GM04503 (cell line): ENCODE results near the gene OR52D1.

Experiments
- DNase-seq: peaks from one replicate; pipeline ENCODE4 v3.0.0-alpha.2; 2012; ENCODE audit warnings: low read depth

The OR52D1 gene

DNA sequence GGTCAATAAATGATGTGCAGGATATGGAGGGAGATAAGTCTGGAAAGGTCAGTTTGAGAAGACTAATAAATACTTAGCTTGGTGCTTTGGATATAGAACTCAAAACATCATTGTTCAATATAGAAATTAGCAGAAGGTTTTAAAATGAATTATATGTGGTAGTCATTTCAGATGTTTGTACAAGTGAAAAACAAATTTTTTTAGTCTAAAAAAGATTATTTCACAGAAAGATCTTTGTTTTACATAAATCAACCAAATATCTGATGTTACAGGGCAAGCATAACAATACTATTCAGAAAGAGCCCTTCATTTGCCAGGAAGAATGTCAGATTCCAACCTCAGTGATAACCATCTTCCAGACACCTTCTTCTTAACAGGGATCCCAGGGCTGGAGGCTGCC is at the start of gene OR52D1:
Gene OR52D1 (plus strand): TSS at position 301 of the 400 bp plus-strand sequence. CDS start 22 bp downstream, at position 323.
- DNase-seq: no peak

DNA sequence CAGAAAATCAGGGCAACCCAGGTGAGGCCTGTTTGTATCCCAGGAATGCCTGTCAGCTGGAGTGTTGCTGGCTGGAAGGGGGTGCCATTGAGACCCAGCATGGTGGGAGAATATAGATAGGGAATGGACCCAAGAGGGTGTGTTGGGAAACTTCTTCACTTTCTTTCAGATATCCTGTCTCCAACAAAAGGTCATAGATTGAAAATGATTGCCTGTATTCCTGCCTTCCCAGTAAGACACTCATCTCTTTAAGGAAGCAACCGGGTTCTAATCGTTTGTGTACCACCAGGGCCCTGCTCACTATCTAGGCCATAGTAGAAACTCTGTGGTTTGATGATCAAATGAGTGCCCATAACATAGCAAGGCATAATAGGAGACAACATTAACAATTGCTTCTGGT is 47.1 kb upstream of the OR52D1 start, which contains the start of gene OR51I1:
Gene OR51I1 (minus strand): TSS at position 101 of the 400 bp plus-strand sequence. CDS start 0 bp downstream, at position 101.
- no peak for DNase-seq

DNA sequence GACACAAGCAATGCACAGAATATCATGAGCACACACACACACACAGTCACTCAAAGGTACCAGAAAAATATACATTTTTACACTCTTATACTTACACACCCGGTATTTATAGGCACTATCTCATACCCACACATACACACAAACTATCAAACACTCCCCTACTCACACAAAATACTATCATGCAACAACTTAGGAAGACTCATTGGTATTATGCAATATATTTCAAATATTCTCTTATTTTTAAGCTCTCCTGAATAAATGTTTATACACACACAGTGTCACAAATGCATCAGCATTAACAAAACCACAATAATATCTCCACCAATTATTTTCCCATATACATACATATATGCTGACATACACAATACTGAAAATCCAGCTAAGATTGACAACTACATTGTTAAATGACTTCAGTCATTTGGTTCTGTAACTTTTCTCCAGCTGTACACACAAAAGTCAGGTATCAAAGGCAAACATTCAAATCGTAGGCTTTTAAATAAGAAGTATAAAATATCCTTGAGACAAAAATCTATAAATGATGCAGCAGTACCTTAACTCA is 44.6 kb upstream of the OR52D1 start:
- DNase-seq: no peak

DNA sequence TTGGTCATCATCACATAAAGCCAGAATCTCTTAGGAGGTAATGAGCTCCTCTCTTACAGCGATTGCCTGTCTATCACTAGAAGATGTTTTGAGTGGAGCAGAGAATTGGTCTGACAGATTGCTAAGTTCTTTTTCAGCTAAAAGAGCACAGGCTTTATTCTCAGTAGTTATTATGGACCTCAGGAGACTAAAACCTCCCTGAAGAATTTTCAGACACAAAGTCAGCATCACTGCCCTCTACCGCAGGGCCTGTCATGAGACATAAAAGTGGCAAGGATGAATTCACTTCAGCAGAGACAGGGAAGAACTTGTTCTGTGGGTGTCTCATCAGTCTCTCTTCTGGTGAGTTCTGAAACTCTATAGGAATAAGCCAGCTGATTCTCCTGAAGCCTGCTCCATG is 39.5 kb upstream of the OR52D1 start, which contains the start of gene OR51I2:
Gene OR51I2 (plus strand): TSS at position 301 of the 400 bp plus-strand sequence. CDS start 4,166 bp downstream, outside the sequence.
- no peak for DNase-seq

DNA sequence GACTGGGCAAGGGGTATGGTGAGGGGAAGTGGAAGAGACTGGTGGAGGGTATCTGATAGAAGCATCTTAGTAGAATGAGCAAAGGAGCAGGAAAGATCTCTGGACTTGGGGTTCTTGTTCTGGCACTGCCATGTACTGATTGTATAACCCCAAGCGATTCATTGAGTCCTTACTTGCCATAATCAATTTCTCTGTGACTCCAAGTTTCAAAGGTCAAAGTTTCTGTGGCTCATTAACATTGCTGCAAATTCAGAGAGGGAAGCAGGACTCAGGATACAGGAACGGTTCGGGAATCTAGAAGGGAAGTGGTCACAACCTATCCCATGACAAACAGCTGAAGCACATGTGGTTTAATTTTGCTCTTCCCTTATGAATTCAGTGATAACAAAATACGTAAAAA is 39.1 kb upstream of the OR52D1 start:
- no peak for DNase-seq

DNA sequence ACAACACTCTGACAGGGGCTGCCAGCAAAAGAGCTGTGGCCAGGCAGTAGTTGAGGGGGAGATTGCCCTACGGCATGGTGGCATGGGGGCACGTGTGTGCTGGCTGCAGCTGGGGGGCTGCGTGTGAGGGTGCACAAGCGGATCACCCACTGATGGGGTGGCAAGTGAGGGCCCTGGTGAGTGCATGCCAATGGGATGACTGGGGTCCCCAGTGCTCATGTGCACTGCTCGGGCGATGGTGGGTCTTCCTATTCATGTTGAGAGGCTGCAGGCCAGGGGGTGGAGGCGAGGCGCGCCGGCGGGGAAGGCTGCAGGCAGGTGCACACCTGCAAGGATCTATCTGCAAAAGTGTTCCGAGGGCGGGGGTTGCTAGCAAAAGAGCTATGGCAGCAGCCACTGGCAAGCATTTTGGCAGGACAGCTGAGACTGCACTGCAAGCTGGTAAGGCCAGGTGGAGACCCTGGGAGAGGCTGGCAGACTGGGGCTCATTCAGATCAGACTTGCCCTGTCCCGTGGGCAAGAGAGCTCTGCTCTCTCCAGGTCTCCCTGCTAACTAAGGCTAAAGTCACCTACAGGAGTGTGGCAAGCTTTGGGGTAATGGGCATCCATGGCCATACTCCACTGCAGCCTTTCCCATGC is 27.4 kb upstream of the OR52D1 start:
- no peak for DNase-seq

DNA sequence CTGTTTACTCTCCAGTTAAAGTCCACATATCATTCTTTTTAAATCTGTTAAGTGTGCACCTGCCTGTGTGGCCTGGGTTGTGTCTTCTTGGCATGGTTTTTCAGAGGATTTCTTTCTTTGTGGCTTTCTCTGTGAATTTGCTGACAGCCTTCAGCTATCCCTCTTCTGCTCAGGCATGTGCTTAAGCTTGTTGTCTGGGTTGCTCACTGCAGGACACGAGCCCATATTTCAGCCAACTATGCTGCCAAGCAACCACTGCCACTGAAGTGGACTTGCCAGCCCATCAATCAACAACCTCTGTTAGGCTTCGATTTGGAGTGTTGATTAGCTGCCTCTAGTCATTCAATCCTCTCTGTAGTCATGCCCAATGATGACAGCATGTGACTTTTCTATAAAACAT is 21.0 kb upstream of the OR52D1 start:
- no peak for DNase-seq

DNA sequence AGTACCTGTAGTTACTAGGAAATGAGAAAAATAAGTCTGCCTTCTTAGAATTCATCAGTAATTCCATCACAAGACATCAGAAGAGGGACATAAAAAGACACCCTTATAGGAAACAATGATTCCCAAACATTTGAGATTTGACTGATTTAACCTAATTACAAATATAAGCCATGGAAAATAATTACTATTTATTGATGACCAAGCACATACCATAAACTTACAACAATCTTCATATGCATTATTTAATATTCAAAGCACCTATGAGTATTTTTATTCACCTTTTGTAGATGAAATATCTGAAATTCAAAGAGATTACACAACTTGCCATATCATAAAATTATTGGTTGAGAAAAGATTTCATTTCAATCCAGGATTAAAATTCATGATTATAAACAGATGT is 14.6 kb upstream of the OR52D1 start:
- no peak for DNase-seq

DNA sequence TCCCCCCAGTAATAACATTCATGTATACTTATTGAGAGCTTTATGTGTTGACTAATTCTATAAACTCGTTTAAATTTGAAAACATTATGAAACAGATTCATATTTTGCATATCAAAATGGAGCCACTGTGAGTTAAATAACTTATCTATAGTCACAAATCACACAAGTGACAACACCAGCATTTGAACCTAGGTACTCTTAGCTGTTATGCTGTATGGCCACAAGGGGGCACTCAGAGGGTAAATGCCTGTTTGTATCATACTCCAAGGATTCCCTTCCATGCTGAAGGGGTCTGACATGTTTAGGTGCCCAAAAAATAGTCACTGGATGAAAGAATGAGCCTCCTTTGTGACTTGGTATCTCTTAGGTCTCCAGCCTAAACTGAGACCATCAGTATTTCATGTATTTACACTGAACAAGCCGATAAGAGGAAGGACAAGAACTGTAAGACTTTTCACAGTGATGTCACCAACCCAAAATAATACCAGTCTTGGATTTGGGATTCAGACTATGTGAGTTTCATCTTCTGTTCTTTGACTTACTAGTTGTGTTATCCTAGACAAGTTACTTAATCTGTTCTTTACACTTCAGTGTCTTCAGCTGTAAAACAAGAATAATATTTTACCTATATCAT is 12.2 kb upstream of the OR52D1 start:
- no peak for DNase-seq

DNA sequence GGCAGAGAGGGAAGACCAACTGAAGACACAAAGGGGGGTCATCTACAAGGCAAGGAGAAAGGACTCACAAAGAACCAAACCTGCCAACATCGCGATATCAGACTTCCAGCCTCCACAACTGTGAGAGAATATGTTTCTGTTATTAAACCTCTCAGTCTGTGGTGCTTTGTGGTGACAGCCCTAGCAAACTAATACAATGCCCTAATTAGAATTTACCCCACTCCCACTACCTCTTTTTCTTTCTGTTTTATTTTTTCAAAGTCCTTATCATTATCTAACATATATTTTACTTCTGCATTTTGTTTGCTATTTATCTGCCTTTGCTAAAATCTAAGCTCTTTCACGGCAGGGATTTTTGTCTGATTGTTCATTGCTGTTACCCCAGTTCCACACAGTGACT is 2.5 kb upstream of the OR52D1 start:
- DNase-seq: no peak

DNA sequence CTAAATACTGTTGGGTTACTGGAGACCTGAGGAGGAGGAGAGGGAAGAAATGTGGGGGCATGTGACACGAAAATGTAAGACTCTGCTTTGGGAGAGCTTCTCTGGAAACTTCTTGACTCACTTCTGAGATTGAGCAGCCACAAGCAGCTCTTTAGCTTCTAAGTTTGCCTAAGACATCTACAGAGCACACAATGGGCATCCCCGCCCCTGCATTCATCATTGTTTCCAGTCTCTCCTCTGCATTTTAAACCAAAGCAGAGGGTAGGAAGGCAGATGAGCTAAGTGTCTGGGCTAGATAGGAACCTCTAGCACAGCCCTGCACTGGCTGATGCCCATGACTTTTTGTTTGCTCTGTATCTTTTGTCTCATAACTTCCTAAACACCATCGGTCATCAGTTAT is 2.1 kb upstream of the OR52D1 start:
- no peak for DNase-seq

DNA sequence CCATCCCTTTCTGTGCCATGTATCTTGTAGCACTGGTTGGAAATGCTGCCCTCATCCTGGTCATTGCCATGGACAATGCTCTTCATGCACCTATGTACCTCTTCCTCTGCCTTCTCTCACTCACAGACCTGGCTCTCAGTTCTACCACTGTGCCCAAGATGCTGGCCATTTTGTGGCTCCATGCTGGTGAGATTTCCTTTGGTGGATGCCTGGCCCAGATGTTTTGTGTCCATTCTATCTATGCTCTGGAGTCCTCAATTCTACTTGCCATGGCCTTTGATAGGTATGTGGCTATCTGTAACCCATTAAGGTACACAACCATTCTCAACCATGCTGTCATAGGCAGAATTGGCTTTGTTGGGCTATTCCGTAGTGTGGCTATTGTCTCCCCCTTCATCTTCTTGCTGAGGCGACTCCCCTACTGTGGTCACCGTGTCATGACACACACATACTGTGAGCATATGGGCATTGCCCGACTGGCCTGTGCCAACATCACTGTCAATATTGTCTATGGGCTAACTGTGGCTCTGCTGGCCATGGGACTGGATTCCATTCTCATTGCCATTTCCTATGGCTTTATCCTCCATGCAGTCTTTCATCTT is 414 bp downstream of the OR52D1 start:
- DNase-seq: no peak

DNA sequence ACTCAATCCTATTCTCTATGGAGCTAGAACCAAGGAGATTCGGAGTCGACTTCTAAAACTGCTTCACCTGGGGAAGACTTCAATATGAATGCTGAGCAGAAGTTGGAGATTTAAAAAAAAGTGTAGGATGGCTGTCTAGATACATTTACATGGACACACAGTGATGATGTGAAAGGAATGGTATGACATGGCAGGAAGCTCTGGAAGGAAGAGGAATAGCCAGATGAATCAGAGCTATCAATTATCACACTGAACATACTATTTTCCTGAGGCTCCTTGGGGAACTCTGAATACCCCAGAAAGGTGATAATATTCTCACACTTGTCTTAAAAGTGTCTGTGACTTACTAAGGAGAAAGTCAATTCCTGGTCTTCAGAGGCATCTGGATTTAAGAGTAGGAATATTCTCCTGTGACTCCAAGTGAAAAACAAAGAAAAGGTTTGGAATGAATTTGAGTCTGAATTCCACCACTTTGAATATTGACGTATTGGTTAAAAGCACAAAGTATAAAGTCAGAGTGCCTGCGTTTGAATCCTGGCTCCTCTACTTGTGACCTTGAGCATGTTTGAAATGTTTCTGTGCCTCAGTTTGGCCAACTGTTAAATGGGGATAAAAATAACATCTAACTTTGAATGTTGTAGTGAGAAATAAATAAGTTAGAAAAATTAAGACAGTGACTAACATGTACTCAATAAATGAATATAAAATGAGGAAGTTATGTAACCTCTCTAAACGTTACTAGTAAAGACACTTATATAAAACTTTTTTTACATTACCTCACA is 1.3 kb downstream of the OR52D1 start:
- DNase-seq: peak; percentile 6

DNA sequence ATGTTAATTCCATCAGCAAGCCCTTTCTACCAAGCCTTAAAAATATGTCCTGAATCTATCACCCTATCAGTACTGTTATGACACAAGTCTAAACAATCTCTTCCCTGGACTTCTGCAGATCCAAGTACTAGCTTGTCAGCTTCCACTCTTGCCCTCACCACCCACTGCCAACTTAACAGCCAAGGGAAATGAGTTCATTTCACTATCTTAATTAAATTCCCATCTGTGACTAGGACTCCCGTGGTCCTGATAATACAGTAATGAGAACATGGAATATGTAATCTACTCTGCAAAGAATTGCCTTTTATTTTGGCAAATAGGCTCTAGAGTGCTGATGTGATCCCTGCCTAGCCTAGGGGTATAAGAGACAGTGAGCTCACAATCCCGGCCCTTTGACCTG is 11.2 kb downstream of the OR52D1 start:
- DNase-seq: no peak

DNA sequence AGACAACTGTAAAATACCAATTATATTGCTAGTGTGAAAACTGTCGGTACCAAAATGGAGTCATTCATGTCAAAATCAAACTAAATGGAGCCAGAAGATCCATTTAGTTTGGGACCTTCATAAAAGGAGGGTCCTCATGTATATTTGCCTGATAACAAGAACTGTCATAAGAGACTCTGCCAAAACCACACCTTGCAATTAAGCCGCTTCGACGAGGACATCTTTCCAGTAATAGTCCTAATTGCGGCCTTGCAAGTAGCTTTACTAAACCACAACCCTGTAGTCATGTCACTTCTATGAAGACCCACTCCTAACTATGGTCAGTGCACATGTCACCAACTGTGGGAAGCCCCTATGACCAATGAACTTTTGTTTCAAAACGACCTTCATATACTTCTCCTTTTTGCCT is 11.9 kb downstream of the OR52D1 start:
- DNase-seq: no peak

DNA sequence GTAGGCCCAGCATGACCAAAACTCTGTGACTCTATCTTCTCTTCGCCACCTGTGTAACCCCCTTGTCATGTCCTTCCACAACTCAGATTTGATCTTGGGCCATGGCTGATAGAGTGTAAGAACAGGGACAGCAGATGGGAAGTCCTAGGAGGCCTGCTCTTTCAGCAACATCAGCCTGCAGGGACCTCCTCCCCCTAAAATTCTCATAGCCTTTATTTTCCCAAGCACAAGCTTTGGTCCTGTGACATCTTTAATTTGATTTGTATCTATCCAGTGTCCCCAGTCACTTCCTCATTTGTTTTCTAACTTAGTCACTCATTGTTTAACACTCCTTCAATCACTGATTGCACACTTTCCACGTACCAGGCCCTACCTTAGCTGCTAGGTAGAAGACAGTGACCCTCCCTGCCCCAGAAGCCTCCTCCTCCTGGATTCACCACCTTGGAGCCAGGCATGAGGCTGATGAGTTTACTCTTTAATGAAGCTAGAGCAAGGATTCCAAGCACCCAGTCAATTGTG is 16.0 kb downstream of the OR52D1 start:
- no peak for DNase-seq

DNA sequence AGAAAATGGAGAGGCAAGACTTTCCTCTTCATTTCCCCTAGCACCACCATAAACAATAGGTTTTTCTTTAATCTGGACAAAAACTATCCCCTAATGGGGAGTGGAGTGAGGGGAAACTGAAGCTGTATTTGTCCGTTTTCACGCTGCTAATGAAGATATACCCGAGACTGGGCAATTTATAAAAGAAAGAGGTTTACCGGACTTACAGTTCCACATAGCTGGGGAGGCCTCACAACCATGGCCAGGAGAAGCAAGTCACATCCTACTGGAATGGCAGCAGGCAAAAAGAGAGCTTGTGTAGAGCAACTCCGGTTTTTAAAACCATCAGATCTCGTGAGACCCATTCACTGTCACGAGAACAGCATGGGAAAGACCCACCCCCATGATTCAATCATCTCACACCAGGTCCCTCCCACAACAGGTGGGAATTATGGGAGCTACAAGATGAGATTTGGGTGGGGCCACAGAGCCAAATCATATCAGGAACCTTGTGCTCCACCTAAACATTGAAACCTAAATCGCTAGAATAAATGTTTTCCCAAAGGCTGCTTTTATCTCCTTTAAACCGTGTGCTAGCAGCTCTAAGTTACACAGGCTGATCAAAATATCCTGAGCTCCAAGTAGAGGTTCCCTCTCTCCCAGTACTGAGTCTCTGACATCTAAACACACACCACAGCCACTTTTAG is 17.0 kb downstream of the OR52D1 start:
- DNase-seq: no peak

DNA sequence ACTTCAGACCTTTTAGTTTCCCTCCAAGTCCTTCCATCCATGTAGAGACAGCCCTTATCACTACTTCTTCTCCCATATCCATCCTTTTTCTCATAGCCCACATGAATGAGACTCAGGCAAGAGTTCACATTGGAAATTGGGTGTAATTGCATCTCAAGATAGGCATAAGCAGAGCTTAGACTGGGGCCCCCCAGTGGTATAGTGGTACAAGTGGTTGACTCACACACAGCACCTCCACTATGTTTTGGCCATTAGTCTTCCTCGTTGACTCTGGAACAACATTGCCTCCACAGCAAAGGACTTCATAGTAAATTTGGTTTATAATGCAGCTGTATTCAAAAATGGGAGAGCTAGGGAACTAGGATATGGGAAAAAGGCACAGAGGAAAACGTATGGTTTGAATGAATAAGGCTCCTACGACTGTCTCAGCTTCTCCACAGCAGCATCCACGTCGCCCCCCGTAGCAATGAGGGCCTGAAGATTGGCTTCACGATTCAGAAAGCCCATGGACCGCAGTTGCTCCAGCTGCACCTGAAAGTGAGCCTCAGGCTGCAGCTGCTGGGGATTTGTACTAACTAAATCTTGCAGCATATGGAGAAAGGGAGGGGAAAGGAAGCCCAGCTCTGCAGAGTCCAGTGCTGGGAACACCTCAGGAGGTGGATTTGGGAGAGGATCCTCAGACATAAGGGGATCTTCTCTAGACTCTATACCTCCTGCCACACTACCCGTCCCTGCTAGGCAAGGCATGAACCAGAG is 18.9 kb downstream of the OR52D1 start:
- no peak for DNase-seq

DNA sequence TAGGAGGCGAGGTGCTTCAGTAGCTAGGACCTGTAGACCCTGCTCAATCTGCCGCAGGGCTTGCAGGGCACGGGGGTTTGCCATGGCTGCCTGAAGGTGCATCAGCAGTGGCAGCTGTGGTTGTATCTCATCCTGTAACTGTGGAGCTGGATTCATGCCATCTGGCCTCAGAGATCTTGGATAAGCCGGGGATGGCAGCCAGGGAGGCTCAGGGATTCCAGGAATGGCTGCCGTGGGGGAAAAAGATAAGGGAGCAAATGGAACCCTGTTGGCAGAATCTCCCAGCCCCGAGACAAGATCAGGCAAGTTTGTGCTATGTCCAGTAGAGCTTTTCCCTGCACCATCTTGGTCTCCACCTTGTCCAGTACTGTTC is 19.4 kb downstream of the OR52D1 start:
- no peak for DNase-seq

DNA sequence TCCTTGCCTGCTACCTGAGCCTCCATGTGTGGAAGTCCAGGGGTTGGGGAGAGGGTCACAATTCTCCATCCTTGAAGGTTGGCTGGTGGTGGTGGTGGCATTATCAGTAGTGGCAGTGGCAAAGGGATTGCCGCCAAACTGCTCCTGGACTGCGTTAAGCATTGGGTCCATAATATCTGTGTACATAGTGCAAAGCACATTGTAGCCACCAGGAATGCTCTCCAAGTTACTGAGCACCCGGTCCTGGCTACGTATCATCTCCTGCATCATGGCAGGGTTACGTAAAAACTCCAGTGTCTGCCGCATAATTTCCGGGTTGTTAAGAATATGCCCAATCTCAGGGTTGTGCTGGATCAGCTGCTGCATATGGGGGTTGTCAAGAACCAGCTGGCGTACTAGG is 20.1 kb downstream of the OR52D1 start:
- no peak for DNase-seq

DNA sequence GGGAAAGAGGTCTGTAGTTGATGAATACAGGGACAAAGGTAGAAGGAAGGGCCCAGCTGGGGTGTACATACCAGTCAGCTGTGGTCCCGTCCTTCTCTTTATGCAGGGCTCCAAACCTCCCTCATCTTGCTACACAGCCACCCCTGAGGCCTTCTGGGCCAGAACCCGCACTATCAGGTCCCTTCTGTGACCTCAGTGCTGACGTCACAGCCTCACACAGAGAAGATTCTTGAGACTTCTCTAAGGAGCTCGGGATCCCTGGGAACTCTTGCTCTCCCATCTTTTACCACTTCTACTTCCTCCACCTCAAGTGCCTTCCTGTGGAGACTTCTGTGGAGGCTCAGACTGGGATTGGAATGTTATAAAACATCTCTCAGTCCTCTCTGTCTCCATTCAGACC is 21.3 kb downstream of the OR52D1 start, which contains the start of gene UBQLN3:
Gene UBQLN3 (minus strand): TSS at position 155 of the 400 bp plus-strand sequence. CDS start 399 bp downstream, outside the sequence.
- no peak for DNase-seq
